Measurements from ENCODE around the gene DAB1. TPM values are rescaled to one million over a fixed set of nuclear protein-coding genes. Genes with fewer than 3 reads are reported as not detected.

The DAB1 gene
- total and polyA plus RNA-seq, 2 of the 8 experiments (the other 6 are each of a cell fraction or from before 2014, with no cell fraction given) = 4.4 to 11.8 TPM

DNA sequence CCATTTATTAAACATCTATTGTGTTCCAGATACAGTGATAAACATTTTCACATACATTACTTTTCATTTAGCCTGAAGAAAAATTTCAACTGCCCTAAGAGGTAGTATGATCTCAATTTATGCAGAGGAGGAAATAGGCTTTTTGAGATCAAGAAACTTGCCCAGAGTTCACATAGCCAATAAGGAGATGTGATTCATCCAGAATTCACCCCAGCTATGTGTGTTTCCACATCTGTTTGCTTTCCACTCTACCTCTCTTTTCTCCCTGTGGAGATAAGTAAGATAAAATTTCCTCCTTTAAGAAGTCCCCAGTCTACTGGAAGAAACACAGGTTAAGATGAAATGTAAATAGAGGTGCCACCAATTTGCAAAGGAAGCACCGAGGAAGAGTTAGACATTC is 258.3 kb downstream of the DAB1 start (continued):
- TF ChIP-seq, protein P1, sequence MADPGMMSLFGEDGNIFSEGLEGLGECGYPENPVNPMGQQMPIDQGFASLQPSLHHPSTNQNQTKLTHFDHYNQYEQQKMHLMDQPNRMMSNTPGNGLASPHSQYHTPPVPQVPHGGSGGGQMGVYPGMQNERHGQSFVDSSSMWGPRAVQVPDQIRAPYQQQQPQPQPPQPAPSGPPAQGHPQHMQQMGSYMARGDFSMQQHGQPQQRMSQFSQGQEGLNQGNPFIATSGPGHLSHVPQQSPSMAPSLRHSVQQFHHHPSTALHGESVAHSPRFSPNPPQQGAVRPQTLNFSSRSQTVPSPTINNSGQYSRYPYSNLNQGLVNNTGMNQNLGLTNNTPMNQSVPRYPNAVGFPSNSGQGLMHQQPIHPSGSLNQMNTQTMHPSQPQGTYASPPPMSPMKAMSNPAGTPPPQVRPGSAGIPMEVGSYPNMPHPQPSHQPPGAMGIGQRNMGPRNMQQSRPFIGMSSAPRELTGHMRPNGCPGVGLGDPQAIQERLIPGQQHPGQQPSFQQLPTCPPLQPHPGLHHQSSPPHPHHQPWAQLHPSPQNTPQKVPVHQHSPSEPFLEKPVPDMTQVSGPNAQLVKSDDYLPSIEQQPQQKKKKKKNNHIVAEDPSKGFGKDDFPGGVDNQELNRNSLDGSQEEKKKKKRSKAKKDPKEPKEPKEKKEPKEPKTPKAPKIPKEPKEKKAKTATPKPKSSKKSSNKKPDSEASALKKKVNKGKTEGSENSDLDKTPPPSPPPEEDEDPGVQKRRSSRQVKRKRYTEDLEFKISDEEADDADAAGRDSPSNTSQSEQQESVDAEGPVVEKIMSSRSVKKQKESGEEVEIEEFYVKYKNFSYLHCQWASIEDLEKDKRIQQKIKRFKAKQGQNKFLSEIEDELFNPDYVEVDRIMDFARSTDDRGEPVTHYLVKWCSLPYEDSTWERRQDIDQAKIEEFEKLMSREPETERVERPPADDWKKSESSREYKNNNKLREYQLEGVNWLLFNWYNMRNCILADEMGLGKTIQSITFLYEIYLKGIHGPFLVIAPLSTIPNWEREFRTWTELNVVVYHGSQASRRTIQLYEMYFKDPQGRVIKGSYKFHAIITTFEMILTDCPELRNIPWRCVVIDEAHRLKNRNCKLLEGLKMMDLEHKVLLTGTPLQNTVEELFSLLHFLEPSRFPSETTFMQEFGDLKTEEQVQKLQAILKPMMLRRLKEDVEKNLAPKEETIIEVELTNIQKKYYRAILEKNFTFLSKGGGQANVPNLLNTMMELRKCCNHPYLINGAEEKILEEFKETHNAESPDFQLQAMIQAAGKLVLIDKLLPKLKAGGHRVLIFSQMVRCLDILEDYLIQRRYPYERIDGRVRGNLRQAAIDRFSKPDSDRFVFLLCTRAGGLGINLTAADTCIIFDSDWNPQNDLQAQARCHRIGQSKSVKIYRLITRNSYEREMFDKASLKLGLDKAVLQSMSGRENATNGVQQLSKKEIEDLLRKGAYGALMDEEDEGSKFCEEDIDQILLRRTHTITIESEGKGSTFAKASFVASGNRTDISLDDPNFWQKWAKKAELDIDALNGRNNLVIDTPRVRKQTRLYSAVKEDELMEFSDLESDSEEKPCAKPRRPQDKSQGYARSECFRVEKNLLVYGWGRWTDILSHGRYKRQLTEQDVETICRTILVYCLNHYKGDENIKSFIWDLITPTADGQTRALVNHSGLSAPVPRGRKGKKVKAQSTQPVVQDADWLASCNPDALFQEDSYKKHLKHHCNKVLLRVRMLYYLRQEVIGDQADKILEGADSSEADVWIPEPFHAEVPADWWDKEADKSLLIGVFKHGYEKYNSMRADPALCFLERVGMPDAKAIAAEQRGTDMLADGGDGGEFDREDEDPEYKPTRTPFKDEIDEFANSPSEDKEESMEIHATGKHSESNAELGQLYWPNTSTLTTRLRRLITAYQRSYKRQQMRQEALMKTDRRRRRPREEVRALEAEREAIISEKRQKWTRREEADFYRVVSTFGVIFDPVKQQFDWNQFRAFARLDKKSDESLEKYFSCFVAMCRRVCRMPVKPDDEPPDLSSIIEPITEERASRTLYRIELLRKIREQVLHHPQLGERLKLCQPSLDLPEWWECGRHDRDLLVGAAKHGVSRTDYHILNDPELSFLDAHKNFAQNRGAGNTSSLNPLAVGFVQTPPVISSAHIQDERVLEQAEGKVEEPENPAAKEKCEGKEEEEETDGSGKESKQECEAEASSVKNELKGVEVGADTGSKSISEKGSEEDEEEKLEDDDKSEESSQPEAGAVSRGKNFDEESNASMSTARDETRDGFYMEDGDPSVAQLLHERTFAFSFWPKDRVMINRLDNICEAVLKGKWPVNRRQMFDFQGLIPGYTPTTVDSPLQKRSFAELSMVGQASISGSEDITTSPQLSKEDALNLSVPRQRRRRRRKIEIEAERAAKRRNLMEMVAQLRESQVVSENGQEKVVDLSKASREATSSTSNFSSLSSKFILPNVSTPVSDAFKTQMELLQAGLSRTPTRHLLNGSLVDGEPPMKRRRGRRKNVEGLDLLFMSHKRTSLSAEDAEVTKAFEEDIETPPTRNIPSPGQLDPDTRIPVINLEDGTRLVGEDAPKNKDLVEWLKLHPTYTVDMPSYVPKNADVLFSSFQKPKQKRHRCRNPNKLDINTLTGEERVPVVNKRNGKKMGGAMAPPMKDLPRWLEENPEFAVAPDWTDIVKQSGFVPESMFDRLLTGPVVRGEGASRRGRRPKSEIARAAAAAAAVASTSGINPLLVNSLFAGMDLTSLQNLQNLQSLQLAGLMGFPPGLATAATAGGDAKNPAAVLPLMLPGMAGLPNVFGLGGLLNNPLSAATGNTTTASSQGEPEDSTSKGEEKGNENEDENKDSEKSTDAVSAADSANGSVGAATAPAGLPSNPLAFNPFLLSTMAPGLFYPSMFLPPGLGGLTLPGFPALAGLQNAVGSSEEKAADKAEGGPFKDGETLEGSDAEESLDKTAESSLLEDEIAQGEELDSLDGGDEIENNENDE (IDR thresholded peaks at IDR 0.05; ENCODE audit: insufficient replicate concordance, low read length) = no peak
- no peak for TF ChIP-seq CEBPB (IDR thresholded peaks at IDR 0.05; ENCODE audit: low read depth, low read length)
- no peak for TF ChIP-seq SIN3A (conservative IDR thresholded peaks at IDR 0.05 in 1 of 2, IDR thresholded peaks at IDR 0.05 in 1 of 2; ENCODE audit: low read depth in 1 of 2, low read length in 2 of 2)

Measured in H1 (cell line).